Naive B cell (primary cell): Measurements from ENCODE around the gene CNGB1. TPM values are rescaled to one million over a fixed set of nuclear protein-coding genes. Genes with fewer than 3 reads are reported as not detected.
A peak's percentile ranks its signal among the peaks of the same experiment; 100 is the strongest.
"Not testable (repeated sequence)": the region's sequence is repeated elsewhere in the genome, so short reads cannot be mapped to it uniquely, and the experiment has no call there.

ENCODE experiments used
- ATAC-seq, 2 donors: fragments of 150-1000 bp; cut with Tn5 transposase; 2 replicates each; pipeline ENCODE4 v1.10.0; 2021; ENCODE audit warnings: low read depth in 2 of 2, mild to moderate bottlenecking in 2 of 2, moderate library complexity in 2 of 2
- DNase-seq: peaks from one replicate; pipeline ENCODE4 v3.0.0; 2022
- H3K27ac Mint-ChIP-seq, 6 donors: one replicate each; pipeline ENCODE4 v1.8.0; 2020 to 2022; ENCODE audit warnings: mild to moderate bottlenecking in 6 of 6, mixed read lengths in 6 of 6, moderate library complexity in 5 of 6, inconsistent platforms in 2 of 6
- H3K27me3 Mint-ChIP-seq, 3 donors: one replicate each; pipeline ENCODE4 v1.8.0; 2021 to 2022; ENCODE audit warnings: mixed read lengths in 3 of 3, mild to moderate bottlenecking in 1 of 3
- H3K36me3 Mint-ChIP-seq, 2 donors: one replicate each; pipeline ENCODE4 v1.8.0; 2020 to 2022; ENCODE audit warnings: mixed read lengths in 2 of 2, inconsistent platforms in 1 of 2, mild to moderate bottlenecking in 1 of 2
- H3K4me1 Mint-ChIP-seq, 3 donors: one replicate each; pipeline ENCODE4 v1.8.0; 2020 to 2022; ENCODE audit warnings: mixed read lengths in 3 of 3, inconsistent platforms in 1 of 3, mild to moderate bottlenecking in 1 of 3, moderate library complexity in 1 of 3
- H3K4me3 Mint-ChIP-seq, 8 donors: one replicate each; pipeline ENCODE4 v1.8.0; 2020 to 2022; ENCODE audit warnings: mild to moderate bottlenecking in 8 of 8, mixed read lengths in 8 of 8, moderate library complexity in 8 of 8, inconsistent platforms in 2 of 8
- H3K9me3 Mint-ChIP-seq, 7 donors: one replicate each; pipeline ENCODE4 v1.8.0; 2020 to 2022; ENCODE audit warnings: mixed read lengths in 7 of 7, mild to moderate bottlenecking in 5 of 7, inconsistent platforms in 2 of 7, moderate library complexity in 1 of 7
- polyA plus RNA-seq, 6 donors: library from polyadenylated mRNA; unstranded; fragments of 300-500 nt; fragmentation: Illumina TruSeq; gene quantifications; one replicate each; pipeline ENCODE4 v1.2.3, GENCODE V29; 2021; ENCODE audit warnings: low read depth in 6 of 6

CNGB1 gene
- polyA plus RNA-seq: not detected

GRCh38 chr16:57970970-57971369 is at the start of gene CNGB1:
CNGB1 (minus strand) TSS chr16:57971128; CDS start chr16:57967286, 3,842 bp downstream.
- peak within 1 kb of the TSS in 1 of 6 donors; percentile 46 for H3K27ac Mint-ChIP-seq

DNA sequence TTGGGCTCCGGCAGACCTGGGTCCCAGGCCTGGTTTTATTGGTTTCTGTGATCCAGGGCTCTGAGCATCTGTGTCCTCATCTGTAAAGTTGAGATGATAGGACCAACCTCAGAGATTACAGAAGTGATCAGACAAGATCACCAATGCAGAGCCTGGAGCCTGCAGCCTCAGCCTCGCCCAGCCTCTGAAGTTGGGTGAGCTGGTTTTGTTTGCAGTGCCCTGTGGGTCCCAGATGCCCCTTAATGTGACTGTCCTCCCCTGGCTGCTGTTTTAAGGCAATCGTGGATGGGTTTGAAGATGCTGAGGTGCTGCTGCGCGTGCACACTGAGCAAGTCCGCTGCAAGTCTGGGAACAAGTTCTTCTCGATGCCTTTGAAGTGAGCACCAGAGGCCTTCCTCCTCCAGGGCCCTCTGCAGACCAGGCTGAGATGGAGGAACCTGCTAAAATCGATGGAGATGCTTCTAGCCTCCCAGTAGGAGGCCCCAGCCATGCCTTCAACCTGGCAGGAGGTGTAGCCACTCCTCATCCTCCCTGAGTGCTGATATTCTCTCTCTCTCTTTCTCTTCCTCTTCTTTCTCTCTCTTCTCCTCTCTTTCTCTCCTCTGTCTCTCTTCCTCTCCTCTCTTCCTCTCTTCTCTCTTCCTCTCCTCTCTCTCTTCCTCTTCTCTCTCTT is 49.1 kb upstream of the CNGB1 start:
- Mint-ChIP-seq H3K27me3 (peaks cover 3 to 20% (median 4%) of the 10 kb centered on the region in 3 donors), H3K27ac (peak overlapping the region in 1 of 6 donors; percentile 26), H3K36me3 (no peaks in the 10 kb centered on the region), H3K9me3 (no peaks in the 10 kb centered on the region), H3K4me1 (peaks cover 9 to 20% (median 14%) of the 10 kb centered on the region in 3 donors), H3K4me3 (no peak overlapping the region)
- DNase-seq (no peak), ATAC-seq (no peak)

More at GRCh38 chr16:57970970-57971369, at the start of gene CNGB1:
- no peak for DNase-seq
- no peak within 1 kb of the TSS for H3K4me3 Mint-ChIP-seq
- H3K9me3 Mint-ChIP-seq: no peaks in the 10 kb centered on the region
- peaks cover 0 to 3% (median 0%) of the 10 kb centered on the region in 3 donors for H3K4me1 Mint-ChIP-seq
- peaks cover 11 to 42% (median 37%) of the 10 kb centered on the region in 3 donors for H3K27me3 Mint-ChIP-seq
- ATAC-seq: no peak
- no peaks in the 10 kb centered on the region for H3K36me3 Mint-ChIP-seq

- no peaks in the 10 kb centered on the region for H3K9me3 Mint-ChIP-seq
- ATAC-seq: no peak
- no peak for DNase-seq
- H3K36me3 Mint-ChIP-seq: no peaks in the 10 kb centered on the region
- no peak overlapping the region for H3K4me3 Mint-ChIP-seq
- no peak overlapping the region for H3K27ac Mint-ChIP-seq
- peaks cover 6 to 13% (median 8%) of the 10 kb centered on the region in 3 donors for H3K4me1 Mint-ChIP-seq
- peaks cover 0 to 8% (median 0%) of the 10 kb centered on the region in 3 donors for H3K27me3 Mint-ChIP-seq
These were observed 47.9 kb upstream of the CNGB1 start for GRCh38 chr16:58018803-58019202.

- Mint-ChIP-seq H3K27me3 (no peaks in the 10 kb centered on the region), H3K27ac (no peak overlapping the region), H3K9me3 (no peaks in the 10 kb centered on the region), H3K36me3 (no peaks in the 10 kb centered on the region), H3K4me1 (peaks cover 6 to 13% (median 8%) of the 10 kb centered on the region in 3 donors), H3K4me3 (no peak overlapping the region)
- DNase-seq (no peak), ATAC-seq (no peak)
These were observed 46.0 kb upstream of the CNGB1 start for GRCh38 chr16:58016840-58017446.

GRCh38 chr16:58013201-58013956 is 42.5 kb upstream of the CNGB1 start:
- Mint-ChIP-seq H3K9me3 (no peaks in the 10 kb centered on the region), H3K36me3 (peaks cover 8 to 16% of the 10 kb centered on the region in 2 donors), H3K4me1 (no peaks in the 10 kb centered on the region), H3K27ac (no peak overlapping the region), H3K4me3 (no peak overlapping the region), H3K27me3 (no peaks in the 10 kb centered on the region)
- DNase-seq (no peak), ATAC-seq (no peak)

GRCh38 chr16:58012481-58012880 is 41.6 kb upstream of the CNGB1 start:
- Mint-ChIP-seq H3K4me3 (no peak overlapping the region), H3K9me3 (no peaks in the 10 kb centered on the region), H3K36me3 (peaks cover 8 to 16% of the 10 kb centered on the region in 2 donors), H3K27ac (peak overlapping the region in 1 of 6 donors; percentile 26), H3K27me3 (no peaks in the 10 kb centered on the region), H3K4me1 (no peaks in the 10 kb centered on the region)
- ATAC-seq (no peak), DNase-seq (no peak)

DNA sequence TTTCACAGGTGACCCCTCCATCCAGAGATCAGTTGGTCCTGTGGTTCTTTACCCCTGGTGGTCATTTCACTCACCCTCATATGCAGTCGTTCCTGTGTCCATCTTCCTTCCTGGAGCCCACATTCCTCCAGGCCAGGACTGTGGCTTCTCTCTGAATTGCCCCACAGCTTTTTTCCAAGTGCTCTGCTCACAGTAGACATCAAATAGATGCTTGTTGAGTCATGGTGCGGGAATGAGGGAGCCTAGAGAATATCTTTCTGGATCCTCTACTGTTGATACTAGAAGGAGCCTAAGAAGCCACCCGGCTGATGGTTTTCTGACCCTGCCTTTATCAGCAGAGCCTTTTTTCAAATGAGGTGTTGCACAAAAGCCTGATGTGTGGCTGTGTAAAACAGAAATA is 40.7 kb upstream of the CNGB1 start:
- Mint-ChIP-seq H3K4me3 (no peak overlapping the region), H3K36me3 (peaks cover 8 to 22% of the 10 kb centered on the region in 2 donors), H3K27me3 (no peaks in the 10 kb centered on the region), H3K4me1 (no peaks in the 10 kb centered on the region), H3K9me3 (no peaks in the 10 kb centered on the region), H3K27ac (no peak overlapping the region)
- ATAC-seq: no peak
- DNase-seq: no peak

DNA sequence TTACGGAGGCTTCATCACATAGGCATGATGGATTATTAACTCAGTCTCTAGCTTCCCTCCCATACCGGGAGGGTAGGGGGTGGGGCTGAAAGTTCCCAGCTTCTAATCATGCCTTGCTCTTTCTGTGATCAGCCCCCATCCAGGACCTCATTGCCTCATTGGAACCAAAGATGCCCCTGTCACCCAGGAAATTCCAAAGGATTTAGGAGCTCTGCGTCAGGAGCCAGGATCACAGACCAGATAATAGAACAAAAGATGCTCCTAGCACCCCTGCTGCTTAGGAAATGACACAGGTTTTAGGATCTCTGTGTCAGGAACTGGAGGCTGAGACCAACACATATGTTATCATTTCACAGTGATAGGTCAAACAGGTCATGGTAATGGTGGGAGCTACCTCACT is 40.0 kb upstream of the CNGB1 start:
- H3K9me3 Mint-ChIP-seq: no peaks in the 10 kb centered on the region
- H3K27ac Mint-ChIP-seq: no peak overlapping the region
- H3K36me3 Mint-ChIP-seq: peaks cover 8 to 22% of the 10 kb centered on the region in 2 donors
- H3K4me1 Mint-ChIP-seq: no peaks in the 10 kb centered on the region
- H3K27me3 Mint-ChIP-seq: no peaks in the 10 kb centered on the region
- DNase-seq (no peak), ATAC-seq (no peak)
- peak overlapping the region in 1 of 8 donors; percentile 64 for H3K4me3 Mint-ChIP-seq

- Mint-ChIP-seq H3K9me3 (no peaks in the 10 kb centered on the region), H3K4me1 (peaks cover 3% of the 10 kb centered on the region in 3 donors), H3K27ac (no peak overlapping the region), H3K36me3 (peaks cover 8 to 22% of the 10 kb centered on the region in 2 donors), H3K27me3 (no peaks in the 10 kb centered on the region), H3K4me3 (peak overlapping the region in 1 of 8 donors; percentile 47)
- ATAC-seq: no peak
- no peak for DNase-seq
These were observed 39.0 kb upstream of the CNGB1 start for GRCh38 chr16:58009856-58010416.

DNA sequence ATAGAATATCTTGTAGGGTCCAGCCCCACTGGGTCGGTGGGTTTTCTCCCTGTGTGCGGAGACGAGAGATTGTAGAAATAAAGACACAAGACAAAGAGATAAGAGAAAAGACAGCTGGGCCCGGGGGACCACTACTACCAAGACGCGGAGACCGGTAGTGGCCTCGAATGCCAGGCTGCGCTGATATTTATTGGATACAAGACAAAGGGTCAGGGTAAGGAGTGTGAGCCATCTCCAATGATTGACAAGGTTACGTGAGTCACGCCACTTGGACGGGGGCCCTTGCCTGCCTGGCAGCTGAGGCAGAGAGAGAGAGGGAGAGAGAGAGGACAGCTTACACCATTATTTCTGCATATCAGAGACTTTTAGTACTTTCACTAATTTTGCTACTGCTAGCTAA is 33.8 kb upstream of the CNGB1 start:
- not testable (repeated sequence) for ATAC-seq, H3K27me3 Mint-ChIP-seq, H3K9me3 Mint-ChIP-seq, DNase-seq
- H3K36me3 Mint-ChIP-seq: peaks cover 0 to 10% of the 10 kb centered on the region in 2 donors
- peak overlapping the region in 1 of 8 donors; percentile 59 for H3K4me3 Mint-ChIP-seq
- peak overlapping the region in 3 of 6 donors; percentile 11 to 78 (median 66) for H3K27ac Mint-ChIP-seq
- H3K4me1 Mint-ChIP-seq: peaks cover 20 to 38% (median 21%) of the 10 kb centered on the region in 3 donors

GRCh38 chr16:58002936-58003335 is 32.0 kb upstream of the CNGB1 start:
- peaks cover 0 to 5% of the 10 kb centered on the region in 2 donors for H3K36me3 Mint-ChIP-seq
- H3K4me3 Mint-ChIP-seq: peak overlapping the region in 4 of 8 donors; percentile 32 to 93 (median 64)
- no peaks in the 10 kb centered on the region for H3K27me3 Mint-ChIP-seq
- peak overlapping the region in 1 of 6 donors; percentile 7 for H3K27ac Mint-ChIP-seq
- peaks cover 29 to 53% (median 35%) of the 10 kb centered on the region in 3 donors for H3K4me1 Mint-ChIP-seq
- ATAC-seq (no peak), DNase-seq (no peak)
- H3K9me3 Mint-ChIP-seq: no peaks in the 10 kb centered on the region

GRCh38 chr16:58002416-58002800 is 31.5 kb upstream of the CNGB1 start:
- Mint-ChIP-seq H3K4me1 (peaks cover 29 to 54% (median 35%) of the 10 kb centered on the region in 3 donors), H3K36me3 (peaks cover 0 to 5% of the 10 kb centered on the region in 2 donors)
- no peak for DNase-seq

GRCh38 chr16:58001781-58002415 is 31.0 kb upstream of the CNGB1 start:
- Mint-ChIP-seq H3K9me3 (no peaks in the 10 kb centered on the region), H3K36me3 (peaks cover 0 to 2% of the 10 kb centered on the region in 2 donors), H3K27me3 (no peaks in the 10 kb centered on the region), H3K27ac (peak overlapping the region in 4 of 6 donors; percentile 69 to 91 (median 78)), H3K4me3 (peak overlapping the region; percentile 90 to 97 (median 94)), H3K4me1 (peaks cover 29 to 54% (median 35%) of the 10 kb centered on the region in 3 donors)
- DNase-seq (no peak), ATAC-seq (no peak)

More at GRCh38 chr16:58002416-58002800, 31.5 kb upstream of the CNGB1 start:
- H3K4me3 Mint-ChIP-seq: peak overlapping the region in 7 of 8 donors; percentile 0 to 96 (median 90)
- H3K9me3 Mint-ChIP-seq: no peaks in the 10 kb centered on the region
- H3K27ac Mint-ChIP-seq: peak overlapping the region in 1 of 6 donors; percentile 89
- ATAC-seq: no peak
- no peaks in the 10 kb centered on the region for H3K27me3 Mint-ChIP-seq
